ENCODE measurements around the gene ARMC2. TPM values are rescaled to one million over a fixed set of nuclear protein-coding genes. Genes with fewer than 3 reads are reported as not detected.

Gene ARMC2
- total and polyA plus RNA-seq, 2 donors (not counting 3 experiments of a cell fraction or from before 2014, with no cell fraction given): 1.7 to 3.7 TPM

DNA sequence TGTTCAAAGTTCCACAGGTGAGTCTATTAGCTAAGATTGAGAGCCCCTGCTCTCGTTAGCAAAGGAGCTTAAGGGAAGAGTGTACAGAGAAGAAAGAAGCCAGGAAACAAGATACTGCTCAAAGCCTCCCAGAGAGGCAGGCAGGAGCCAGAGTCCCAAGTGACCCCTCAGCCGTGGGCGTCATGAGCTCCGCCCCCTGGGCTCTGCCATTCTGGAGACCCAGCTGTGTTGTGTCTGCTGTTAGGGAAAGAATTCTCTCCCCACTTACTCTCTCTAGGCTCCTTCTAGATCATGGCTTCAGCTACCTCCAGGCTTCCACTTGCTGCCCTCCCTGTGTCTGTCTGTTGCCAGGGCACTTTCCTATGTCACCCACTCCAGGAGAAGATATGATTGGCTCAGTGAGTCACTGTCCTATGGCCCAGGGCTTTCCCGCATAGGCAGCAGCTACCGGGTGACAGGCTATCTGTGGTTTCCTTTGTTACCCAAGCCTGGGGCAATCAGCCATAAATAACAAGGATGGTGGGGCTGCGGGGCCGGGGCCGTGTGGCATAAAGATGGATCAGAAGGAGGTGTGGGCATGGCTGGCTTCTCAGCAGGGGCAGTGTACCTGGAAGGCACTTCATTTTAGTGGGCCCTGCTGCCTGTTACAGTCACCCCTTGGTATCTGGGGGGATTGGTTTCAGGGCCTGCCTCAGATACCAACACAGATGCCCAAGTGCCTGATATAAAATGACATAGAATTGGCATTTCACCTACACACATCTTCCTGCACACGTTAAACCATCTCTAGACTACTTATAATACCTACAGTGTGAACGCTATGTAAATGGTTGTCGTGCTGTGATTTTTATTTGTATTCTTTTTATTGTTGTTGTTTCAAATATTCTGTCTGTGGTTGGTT is 118.9 kb downstream of the ARMC2 start:
- Histone ChIP-seq H3K4me2 (ENCODE audit: insufficient read depth, low read length) (no peak overlapping the region), H3K79me2 (ENCODE audit: control insufficient read depth, insufficient read depth, low read length) (no peaks in the 10 kb centered on the region), H4K20me1 (replicated peaks; ENCODE audit: control insufficient read depth, extremely low read depth, insufficient read depth, low read length) (no peaks in the 10 kb centered on the region), H3K4me3 (replicated peaks in 1 of 3; ENCODE audit: insufficient read depth in 1 of 3, low read depth in 1 of 3, low read length in 3 of 3) (no peak overlapping the region), H3K27me3 (ENCODE audit: control insufficient read depth in 2 of 2, insufficient read depth in 2 of 2, low read length in 2 of 2) (no peaks in the 10 kb centered on the region), H3K27ac (ENCODE audit: insufficient read depth, low read depth, low read length) (no peak overlapping the region), H3K4me1 (ENCODE audit: control insufficient read depth, extremely low read depth, insufficient read depth, low read length) (no peaks in the 10 kb centered on the region), H3K9me1 (replicated peaks; ENCODE audit: control insufficient read depth, extremely low read depth, insufficient read depth, low read length) (no peaks in the 10 kb centered on the region), H2AFZ (ENCODE audit: low read depth, low read length) (peak overlapping the region; percentile 25), H3K9me3 (replicated peaks; ENCODE audit: control insufficient read depth, insufficient read depth, low read length) (no peaks in the 10 kb centered on the region), H3K36me3 (ENCODE audit: control insufficient read depth in 2 of 2, extremely low read depth in 1 of 2, insufficient read depth in 2 of 2, low read length in 2 of 2) (no peaks in the 10 kb centered on the region), H3K9ac (replicated peaks; ENCODE audit: extremely low read depth, insufficient read depth, low read length) (no peak overlapping the region)
- no peak for TF ChIP-seq POLR2A (IDR thresholded peaks at IDR 0.05; ENCODE audit: low read depth, low read length)
- CTCF ChIA-PET: interaction anchor here (1.2 kb wide), 1 partner anchor 74 kb away, joined by 5 read pairs; no protein-coding TSS in a partner anchor
- DNase-seq (ENCODE audit: low read depth, low spot score): peak; percentile 28
- POLR2A ChIA-PET: interaction anchor here (0.6 kb wide), 1 partner anchor 52 kb away, joined by 3 read pairs; no protein-coding TSS in a partner anchor
- BruUV-seq (replicated peaks): no TSS peak
- intact Hi-C loops (cut with micrococcal nuclease) (no loop called here), dilution Hi-C loops (cut with MboI; ENCODE audit: extremely low pct_ligation_motif_present, low sequenced_read_pairs) (no loop called here)
- peak; percentile 4 for FAIRE-seq

DNA sequence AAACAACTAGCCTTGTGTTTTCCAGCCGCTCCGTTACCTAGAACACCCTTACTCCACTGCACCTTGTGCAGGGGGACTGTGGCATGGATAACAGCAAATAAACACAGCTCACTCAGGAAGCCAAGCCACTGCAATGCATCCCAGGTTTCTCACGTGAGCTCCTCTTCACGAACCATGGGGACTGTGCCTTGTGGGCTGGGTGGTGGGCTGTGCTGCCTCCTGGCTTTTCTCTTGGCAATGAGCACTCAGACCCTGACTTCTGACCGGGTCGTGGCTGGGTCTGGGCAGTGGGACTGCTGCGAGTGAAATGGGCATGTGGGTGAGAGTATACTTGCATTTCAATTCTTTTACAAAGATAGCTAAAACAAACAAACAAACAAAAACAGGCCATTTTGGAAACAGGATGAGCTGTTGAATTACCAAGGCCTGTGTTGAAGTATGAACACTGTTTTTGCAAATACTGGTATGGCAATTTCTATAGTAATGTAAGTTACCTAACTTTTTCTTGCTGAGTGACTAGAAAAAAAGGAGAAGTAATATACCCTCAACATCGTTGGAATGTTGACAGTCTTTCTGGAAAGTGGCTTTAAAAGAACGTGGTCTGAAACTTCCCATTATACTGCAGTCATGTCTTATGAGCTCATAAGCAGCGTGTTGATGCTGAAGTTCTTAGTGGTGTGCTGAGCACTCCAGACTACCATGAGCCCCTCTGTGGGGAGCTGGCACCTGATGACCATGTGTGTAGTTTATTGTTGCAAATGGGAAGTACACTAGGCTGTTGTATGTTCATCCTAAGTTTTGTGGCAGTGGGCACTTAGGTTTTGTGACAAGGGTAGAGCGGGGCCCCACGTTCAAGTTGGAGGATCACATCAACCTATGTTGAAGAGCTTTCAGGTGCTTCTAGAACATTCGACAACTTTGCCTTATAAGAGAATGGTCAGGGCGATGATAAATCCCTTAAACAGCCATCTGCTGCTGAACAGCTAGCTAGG is 120.4 kb downstream of the ARMC2 start:
- intact Hi-C loops (cut with micrococcal nuclease): no loop called here
- H3K79me2 ChIP-seq (ENCODE audit: control insufficient read depth, insufficient read depth, low read length): no peaks in the 10 kb centered on the region
- no peaks in the 10 kb centered on the region for H3K36me3 ChIP-seq (ENCODE audit: control insufficient read depth in 2 of 2, extremely low read depth in 1 of 2, insufficient read depth in 2 of 2, low read length in 2 of 2)
- H3K27me3 ChIP-seq (ENCODE audit: control insufficient read depth in 2 of 2, insufficient read depth in 2 of 2, low read length in 2 of 2): no peaks in the 10 kb centered on the region
- H3K9me3 ChIP-seq (replicated peaks; ENCODE audit: control insufficient read depth, insufficient read depth, low read length): no peaks in the 10 kb centered on the region
- no peak for TF ChIP-seq JUN (IDR thresholded peaks at IDR 0.05; ENCODE audit: borderline replicate concordance, insufficient read depth, insufficient read length, low read depth)
- TF ChIP-seq MYC (IDR thresholded peaks at IDR 0.05; ENCODE audit: low read depth, low read length): no peak
- no peak for TF ChIP-seq GATA2 (IDR thresholded peaks at IDR 0.05; ENCODE audit: insufficient read depth, insufficient read length, low read depth, low read length)
- H3K4me2 ChIP-seq (ENCODE audit: insufficient read depth, low read length): no peak overlapping the region
- H3K4me1 ChIP-seq (ENCODE audit: control insufficient read depth, extremely low read depth, insufficient read depth, low read length): no peaks in the 10 kb centered on the region
- dilution Hi-C loops (cut with MboI; ENCODE audit: extremely low pct_ligation_motif_present, low sequenced_read_pairs): no loop called here
- BruUV-seq (replicated peaks): no TSS peak
- ChIA-PET CTCF (interaction anchor here (1.6 kb wide), 2 partner anchors 54 to 75 kb away, joined by 3 to 6 read pairs; no protein-coding TSS in a partner anchor), POLR2A (no interaction called here)
- H2AFZ ChIP-seq (ENCODE audit: low read depth, low read length): no peak overlapping the region
- H3K4me3 ChIP-seq (replicated peaks in 1 of 3; ENCODE audit: insufficient read depth in 1 of 3, low read depth in 1 of 3, low read length in 3 of 3): no peak overlapping the region
- no peak overlapping the region for H3K27ac ChIP-seq (ENCODE audit: insufficient read depth, low read depth, low read length)
- FAIRE-seq: no peak
- no peak for DNase-seq (ENCODE audit: low read depth, low spot score)
- no peaks in the 10 kb centered on the region for H4K20me1 ChIP-seq (replicated peaks; ENCODE audit: control insufficient read depth, extremely low read depth, insufficient read depth, low read length)
- H3K9ac ChIP-seq (replicated peaks; ENCODE audit: extremely low read depth, insufficient read depth, low read length): no peak overlapping the region
- no peaks in the 10 kb centered on the region for H3K9me1 ChIP-seq (replicated peaks; ENCODE audit: control insufficient read depth, extremely low read depth, insufficient read depth, low read length)
